ENCODE results near the gene FCER1G.

- TF ChIP-seq CTCF (IDR thresholded peaks at IDR 0.05; ENCODE audit: low read length) (no peak), EZH2 (IDR thresholded peaks at IDR 0.05; ENCODE audit: borderline replicate concordance, low read length) (no peak)
These were observed 41.4 kb upstream of the FCER1G start for GRCh38 chr1:161173711-161174110.
